GM21786 (cell line): ENCODE results near the gene AGXT.

Source experiments
- ATAC-seq: cut with Tn5 transposase; IDR thresholded peaks from one replicate; pipeline ENCODE4 v1.9.1; 2021; ENCODE audit not compliant: unreplicated experiment

AGXT gene

GRCh38 chr2:240865391-240865790 lies 3.2 kb upstream of the AGXT start:
- ATAC-seq, result no peak

- ATAC-seq, result no peak
Measured at GRCh38 chr2:240869109-240869955, 708 bp downstream of the AGXT start.

- ATAC-seq, result no peak
Measured at GRCh38 chr2:240869956-240870875, 1.6 kb downstream of the AGXT start.

GRCh38 chr2:240871071-240871958 lies 2.7 kb downstream of the AGXT start:
- ATAC-seq, result no peak

GRCh38 chr2:240872317-240873097 lies 3.9 kb downstream of the AGXT start:
- ATAC-seq, result no peak

- ATAC-seq, result no peak
Measured at GRCh38 chr2:240873098-240873788, 4.6 kb downstream of the AGXT start.

- no peak for ATAC-seq
Measured at GRCh38 chr2:240873805-240874714, 5.4 kb downstream of the AGXT start.

- ATAC-seq, result no peak
Measured at GRCh38 chr2:240874715-240875227, 6.1 kb downstream of the AGXT start.

GRCh38 chr2:240875228-240876034 lies 6.8 kb downstream of the AGXT start:
- no peak for ATAC-seq

GRCh38 chr2:240876035-240876474 lies 7.4 kb downstream of the AGXT start:
- ATAC-seq, result no peak

- ATAC-seq, result no peak
Measured at GRCh38 chr2:240876475-240877251, 8.0 kb downstream of the AGXT start.

GRCh38 chr2:240877460-240878340 lies 9.1 kb downstream of the AGXT start:
- no peak for ATAC-seq

- no peak for ATAC-seq
Measured at GRCh38 chr2:240878341-240878936, 9.8 kb downstream of the AGXT start.

GRCh38 chr2:240879105-240879504 lies 10.5 kb downstream of the AGXT start:
- ATAC-seq, result no peak

GRCh38 chr2:240881913-240882312 lies 13.3 kb downstream of the AGXT start:
- no peak for ATAC-seq
